OCI-LY3 (cell line): Measurements from ENCODE around the gene TDRD1.
"Not testable (repeated sequence)": the region's sequence is repeated elsewhere in the genome, so short reads cannot be mapped to it uniquely, and the experiment has no call there.

Experiments
- H2AFZ ChIP-seq: fragments of 200-600, 300-600 bp; shearing (Covaris generic); 2 replicates; pipeline ENCODE4 v1.6.0; 2014; ENCODE audit warnings: antibody characterized with exemption, low read depth, low read length
- H3K27ac ChIP-seq: fragments of 200-600, 300-600 bp; sonication (generic); 2 replicates; pipeline ENCODE4 v1.5.1; 2014; ENCODE audit warnings: mild to moderate bottlenecking, low read length, moderate library complexity, mixed read lengths
- H3K27me3 ChIP-seq: fragments of 200-600, 300-600 bp; sonication (generic); 2 replicates; pipeline ENCODE4 v1.6.1; 2014; ENCODE audit warnings: low read depth, low read length, mixed read lengths
- H3K36me3 ChIP-seq: fragments of 200-600, 300-600 bp; sonication (generic); replicated peaks from 2 replicates; pipeline ENCODE3; 2014; ENCODE audit warnings: low read depth, low read length, mixed read lengths
- H3K4me1 ChIP-seq: fragments of 300-600, 200-600 bp; sonication (generic); 2 replicates; pipeline ENCODE4 v1.6.1; 2014; ENCODE audit warnings: low read length, mixed read lengths
- H3K4me2 ChIP-seq: fragments of 200-600, 300-600 bp; sonication (generic); 2 replicates; pipeline ENCODE4 v1.6.1; 2014; ENCODE audit warnings: low read length, mixed read lengths
- H3K4me3 ChIP-seq: fragments of 300-600, 200-600 bp; sonication (generic); 2 replicates; pipeline ENCODE4 v1.5.1; 2014; ENCODE audit warnings: antibody characterized with exemption, mild to moderate bottlenecking, low read length, moderate library complexity
- H3K79me2 ChIP-seq: fragments of 300-600, 200-600 bp; shearing (Covaris generic); 2 replicates; pipeline ENCODE4 v1.6.1; 2014; ENCODE audit warnings: mild to moderate bottlenecking, low read length, mixed read lengths
- H3K9ac ChIP-seq: fragments of 300-600, 200-600 bp; shearing (Covaris generic); 2 replicates; pipeline ENCODE4 v1.6.0; 2014; ENCODE audit warnings: mild to moderate bottlenecking, low read length, moderate library complexity
- H3K9me3 ChIP-seq: fragments of 200-600, 300-600 bp; shearing (Covaris generic); 2 replicates; pipeline ENCODE4 v1.6.1; 2014; ENCODE audit warnings: low read length, mixed read lengths; ENCODE audit not compliant: insufficient read depth
- H4K20me1 ChIP-seq: fragments of 200-600, 300-600 bp; sonication (generic); 2 replicates; pipeline ENCODE4 v1.6.1; 2016; ENCODE audit warnings: low read length, mixed read lengths; ENCODE audit not compliant: insufficient read depth
- CTCF ChIP-seq: fragments of 200-600, 300-600 bp; sonication (generic); IDR thresholded peaks from 2 replicates; pipeline ENCODE4 v1.5.1; 2014; ENCODE audit warnings: antibody characterized with exemption, low read length, low read depth
- EZH2phosphoT487 ChIP-seq: fragments of 200-600 bp; shearing (Covaris generic); IDR thresholded peaks from 2 replicates; pipeline ENCODE4 v1.6.1; 2018; ENCODE audit warnings: antibody characterized with exemption, mixed run types, low read depth

Gene TDRD1

DNA sequence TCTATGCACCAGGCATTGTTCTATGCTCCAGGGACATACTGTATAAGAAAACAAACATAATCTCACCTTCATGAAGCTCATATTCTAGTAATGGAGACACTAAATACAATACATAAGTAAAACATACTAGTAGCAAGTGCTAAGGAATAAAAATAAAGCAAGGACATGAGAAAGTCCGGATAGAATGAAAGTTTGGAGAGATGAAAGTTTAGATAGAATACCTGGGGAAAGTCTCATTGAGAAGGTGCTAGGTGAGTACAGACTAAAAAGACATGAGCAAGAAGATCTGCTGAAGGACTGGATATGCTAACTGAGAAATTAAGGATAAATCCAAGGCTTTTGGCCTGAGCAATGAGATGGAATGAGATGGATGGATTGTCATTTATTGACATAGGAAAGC lies 39.1 kb upstream of the TDRD1 start:
- Histone ChIP-seq H3K36me3 (no peaks in the 10 kb centered on the region), H3K27me3 (no peaks in the 10 kb centered on the region), H3K4me3 (no peak overlapping the region), H2AFZ (no peak overlapping the region), H3K27ac (no peak overlapping the region), H3K9me3 (no peaks in the 10 kb centered on the region), H3K9ac (no peak overlapping the region), H4K20me1 (no peaks in the 10 kb centered on the region), H3K79me2 (no peaks in the 10 kb centered on the region), H3K4me2 (no peak overlapping the region), H3K4me1 (peaks cover 10% of the 10 kb centered on the region)
- TF ChIP-seq CTCF (no peak), EZH2phosphoT487 (no peak)

- H3K9me3 ChIP-seq, H3K27me3 ChIP-seq, H2AFZ ChIP-seq, H4K20me1 ChIP-seq, H3K27ac ChIP-seq, H3K36me3 ChIP-seq, H3K4me3 ChIP-seq, H3K9ac ChIP-seq, H3K79me2 ChIP-seq, H3K4me2 ChIP-seq: not testable (repeated sequence)
- peaks cover 10% of the 10 kb centered on the region for H3K4me1 ChIP-seq
Measured at GRCh38 chr10:114140827-114141226, 38.3 kb upstream of the TDRD1 start.

DNA sequence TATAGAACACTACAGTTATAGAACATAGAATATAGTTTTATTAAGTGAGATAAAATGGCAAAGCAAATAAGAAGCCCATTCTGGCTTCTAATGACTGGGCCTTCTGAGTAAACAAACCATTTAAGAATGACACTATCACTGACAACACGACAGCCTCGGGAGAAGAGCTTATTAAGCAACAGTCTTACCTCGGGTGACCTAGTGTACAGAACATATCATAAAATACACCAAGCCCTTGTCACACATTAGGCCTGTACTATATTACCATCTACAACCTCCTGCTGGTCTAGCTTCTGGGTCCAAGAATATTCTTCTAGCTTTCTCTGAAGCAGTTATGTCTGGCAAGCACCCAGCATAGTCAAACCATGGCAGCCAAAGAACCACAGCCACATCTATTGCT lies 37.1 kb upstream of the TDRD1 start:
- Histone ChIP-seq H3K4me3 (no peak overlapping the region), H3K79me2 (no peaks in the 10 kb centered on the region), H2AFZ (no peak overlapping the region), H3K4me1 (peaks cover 10% of the 10 kb centered on the region), H3K27ac (no peak overlapping the region), H3K27me3 (no peaks in the 10 kb centered on the region), H4K20me1 (no peaks in the 10 kb centered on the region), H3K4me2 (no peak overlapping the region), H3K36me3 (no peaks in the 10 kb centered on the region), H3K9ac (no peak overlapping the region), H3K9me3 (no peaks in the 10 kb centered on the region)
- TF ChIP-seq EZH2phosphoT487 (no peak), CTCF (no peak)

DNA sequence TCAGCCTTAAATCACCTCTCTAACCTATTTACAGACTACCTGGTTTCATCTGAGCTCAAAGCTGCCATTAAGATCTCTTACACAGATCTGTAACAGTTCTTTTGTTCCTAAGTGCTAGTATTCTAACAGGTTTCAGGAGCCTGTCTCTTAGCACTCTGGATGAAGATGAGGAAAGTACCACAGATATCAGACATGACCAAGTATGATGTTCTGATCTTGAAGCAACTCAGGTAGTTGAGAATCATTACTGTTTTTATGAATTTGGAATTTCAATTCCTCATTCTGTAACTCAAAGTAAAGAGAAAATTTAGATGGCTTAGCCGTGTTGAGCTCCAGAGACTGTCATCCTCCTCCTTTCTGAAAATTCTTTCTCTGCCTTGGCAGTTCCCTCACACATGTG lies 36.0 kb upstream of the TDRD1 start:
- Histone ChIP-seq H3K36me3 (no peaks in the 10 kb centered on the region), H3K27me3 (no peaks in the 10 kb centered on the region), H3K4me3 (no peak overlapping the region), H3K9me3 (no peaks in the 10 kb centered on the region), H3K27ac (no peak overlapping the region), H3K4me2 (peak overlapping the region; percentile 20; the same call in 1 of the 2 replicates), H4K20me1 (no peaks in the 10 kb centered on the region), H3K9ac (no peak overlapping the region), H2AFZ (no peak overlapping the region), H3K79me2 (no peaks in the 10 kb centered on the region), H3K4me1 (peaks cover 10% of the 10 kb centered on the region)
- no peak for TF ChIP-seq EZH2phosphoT487
- TF ChIP-seq CTCF = no peak

DNA sequence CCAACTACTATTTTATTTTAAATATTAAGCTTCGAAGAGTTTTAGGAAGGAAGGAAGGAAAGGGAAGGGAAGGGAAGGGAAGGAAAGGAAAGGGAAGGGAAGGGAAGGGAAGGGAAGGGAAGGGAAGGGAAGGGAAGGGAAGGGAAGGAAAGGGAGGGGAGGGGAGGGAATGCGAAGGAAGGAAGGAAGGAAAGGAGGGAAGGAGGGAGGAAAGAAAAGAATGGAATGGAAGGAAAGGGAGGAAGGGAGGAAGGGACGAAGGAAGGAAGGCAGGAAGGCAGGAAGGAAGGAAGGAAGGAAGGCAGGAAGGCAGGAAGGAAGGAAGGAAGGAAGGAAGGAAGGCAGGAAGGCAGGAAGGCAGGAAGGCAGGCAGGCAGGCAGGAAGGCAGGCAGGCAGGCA lies 29.7 kb upstream of the TDRD1 start:
- H3K9ac ChIP-seq, H3K79me2 ChIP-seq, H4K20me1 ChIP-seq, H3K27me3 ChIP-seq, H3K4me3 ChIP-seq, H3K4me2 ChIP-seq, H3K4me1 ChIP-seq, H2AFZ ChIP-seq, H3K36me3 ChIP-seq, H3K9me3 ChIP-seq, H3K27ac ChIP-seq: not testable (repeated sequence)
